ENCODE results near the gene FYB2.

FYB2 gene

GRCh38 chr1:56806804-56807203 lies 12.4 kb downstream of the FYB2 start:
- TF ChIP-seq CTCF (conservative IDR thresholded peaks at IDR 0.05; ENCODE audit: control insufficient read depth, insufficient read depth, low read depth, low read length): no peak
- no peak for DNase-seq (ENCODE audit: low read depth)
- H3K4me3 ChIP-seq (ENCODE audit: control insufficient read depth, low read depth, low read length): no peak overlapping the region

DNA sequence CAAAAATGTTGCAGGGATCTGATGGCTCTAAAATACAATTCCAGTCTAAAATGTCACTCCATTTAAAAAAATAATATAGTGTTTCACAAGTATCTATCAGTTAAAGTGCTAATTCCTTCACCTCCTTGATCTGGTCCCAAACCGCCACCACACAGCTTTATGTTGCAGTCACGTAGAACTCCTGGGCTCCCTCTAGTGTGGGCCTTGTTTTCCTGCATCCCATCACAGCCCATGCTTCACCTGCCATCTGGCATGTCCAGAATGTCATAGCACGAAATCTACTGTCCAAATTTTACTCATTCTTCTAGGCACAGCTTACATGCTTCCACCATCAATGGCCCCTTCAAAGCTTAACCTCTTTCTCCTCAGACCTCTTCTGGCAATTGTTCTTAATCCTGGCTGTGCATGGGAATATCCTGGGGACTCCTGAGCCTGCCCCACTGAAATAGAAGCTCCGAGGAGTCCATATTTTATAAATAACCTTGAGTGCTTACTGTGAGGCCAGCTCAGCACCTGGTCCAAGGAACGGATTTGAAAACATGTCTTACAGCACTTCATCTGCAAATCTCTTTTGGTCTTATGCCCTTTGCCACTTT lies 15.5 kb downstream of the FYB2 start:
- peak; percentile 35 for DNase-seq (ENCODE audit: low read depth)
- peak; percentile 64 for TF ChIP-seq CTCF (conservative IDR thresholded peaks at IDR 0.05; ENCODE audit: control insufficient read depth, insufficient read depth, low read depth, low read length)
- H3K4me3 ChIP-seq (ENCODE audit: control insufficient read depth, low read depth, low read length): no peak overlapping the region

DNA sequence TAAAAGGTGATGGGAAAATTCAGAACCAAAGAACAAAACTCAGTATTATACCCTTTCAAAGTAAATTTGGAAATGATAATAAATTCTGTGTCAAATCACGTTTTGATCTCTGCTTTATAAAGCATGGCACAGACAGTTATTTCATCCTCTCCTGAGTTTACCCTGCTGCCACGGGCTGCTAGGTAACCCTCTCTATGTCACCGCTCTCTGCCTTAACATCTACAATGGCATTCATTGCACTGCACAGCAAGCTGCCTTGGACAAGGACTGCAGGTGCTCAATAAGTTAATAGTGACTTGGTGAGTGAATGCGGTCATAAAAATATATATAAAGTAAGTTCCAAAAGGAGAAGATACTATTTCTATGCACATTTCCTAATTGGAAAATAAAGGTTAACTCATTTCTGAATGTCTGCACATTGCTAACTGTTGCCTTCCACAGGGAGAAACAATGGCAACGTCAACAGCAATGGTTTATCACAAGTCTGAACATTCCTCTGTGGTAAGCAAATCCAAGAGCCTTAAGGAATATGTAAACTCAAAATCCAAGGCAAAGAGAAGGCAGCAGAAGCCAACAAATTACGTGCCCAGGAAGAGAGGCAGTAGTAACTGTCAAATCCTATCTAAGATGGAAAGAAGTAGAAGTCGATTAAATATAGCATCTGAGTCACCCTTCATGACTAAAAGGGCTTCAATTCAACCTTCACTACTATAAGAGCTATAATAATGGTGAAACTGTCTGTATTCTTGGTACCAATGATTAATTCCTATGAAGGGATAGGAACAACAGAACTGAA lies 19.4 kb downstream of the FYB2 start:
- DNase-seq (ENCODE audit: low read depth): no peak
- H3K4me3 ChIP-seq (ENCODE audit: control insufficient read depth, low read depth, low read length): no peak overlapping the region
- no peak for TF ChIP-seq CTCF (conservative IDR thresholded peaks at IDR 0.05; ENCODE audit: control insufficient read depth, insufficient read depth, low read depth, low read length)

DNA sequence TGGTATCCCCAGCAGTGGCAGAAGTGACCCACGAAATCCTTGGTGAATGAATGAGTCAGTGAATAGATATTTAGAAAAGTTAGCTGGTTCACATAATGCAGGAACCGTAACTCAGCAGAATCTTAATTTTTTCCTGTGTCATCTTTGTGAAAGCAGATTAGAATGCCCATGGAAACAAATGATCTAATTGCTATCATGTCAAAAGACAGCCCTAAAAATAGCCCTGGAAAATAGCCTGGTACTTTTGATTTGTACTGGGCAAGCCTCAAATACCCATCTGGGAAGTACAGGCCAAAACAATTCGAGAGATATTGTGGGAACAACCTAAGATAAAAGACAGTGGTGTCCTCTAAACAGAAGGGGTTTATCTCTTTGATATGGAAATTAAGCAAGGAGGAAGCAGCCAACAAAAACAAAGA lies 21.1 kb downstream of the FYB2 start:
- no peak for TF ChIP-seq CTCF (conservative IDR thresholded peaks at IDR 0.05; ENCODE audit: control insufficient read depth, insufficient read depth, low read depth, low read length)
- DNase-seq (ENCODE audit: low read depth): peak; percentile 22
- H3K4me3 ChIP-seq (ENCODE audit: control insufficient read depth, low read depth, low read length): no peak overlapping the region

DNA sequence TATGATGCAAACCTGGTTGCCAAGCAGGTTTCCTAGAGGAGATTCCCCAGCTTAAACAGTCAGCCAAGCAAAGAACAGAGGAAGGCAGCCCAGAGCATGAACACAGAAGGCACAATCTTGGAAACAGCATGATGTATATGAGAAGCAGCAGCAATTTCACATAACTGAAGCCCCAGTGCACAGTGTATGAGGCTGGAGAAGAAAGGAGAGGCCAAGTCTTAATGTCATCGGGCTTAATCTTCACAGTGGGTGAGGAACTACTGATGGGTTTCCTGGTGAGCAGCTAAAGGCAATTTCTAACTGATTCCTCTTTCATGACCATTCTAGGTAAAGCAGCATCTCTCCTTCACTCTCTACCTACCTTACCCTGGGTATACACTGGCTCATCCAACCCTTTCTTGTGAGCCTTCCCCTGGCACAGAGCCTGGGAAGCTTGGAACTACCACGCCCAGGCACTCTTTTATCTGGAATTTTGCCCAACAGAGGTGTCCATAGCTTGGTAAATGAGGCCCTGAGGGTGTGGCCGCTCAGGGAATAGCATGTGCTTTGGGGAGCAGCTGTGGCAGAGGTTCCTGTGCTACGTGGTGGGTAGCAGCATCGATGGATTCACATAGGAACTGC lies 22.0 kb downstream of the FYB2 start:
- TF ChIP-seq CTCF (conservative IDR thresholded peaks at IDR 0.05; ENCODE audit: control insufficient read depth, insufficient read depth, low read depth, low read length): no peak

GRCh38 chr1:56795870-56796269 lies 23.3 kb downstream of the FYB2 start:
- TF ChIP-seq CTCF (conservative IDR thresholded peaks at IDR 0.05; ENCODE audit: control insufficient read depth, insufficient read depth, low read depth, low read length): no peak
- DNase-seq (ENCODE audit: low read depth): no peak
- H3K4me3 ChIP-seq (ENCODE audit: control insufficient read depth, low read depth, low read length): no peak overlapping the region

More for the DNA sequence above, 22.0 kb downstream of the FYB2 start:
- H3K4me3 ChIP-seq (ENCODE audit: control insufficient read depth, low read depth, low read length): no peak overlapping the region
- no peak for DNase-seq (ENCODE audit: low read depth)

Data from fibroblast of mammary gland (primary cell).